Stimulated activated memory B cell treated with anti-CD40 and anti-IgM and Interleukin-4, amounts not matched to agents 10 μg/mL and 1 μg/mL and 100 μg/mL, for 72 hours (primary cell): ENCODE data around the gene LYSET.
"Not testable (repeated sequence)": the region's sequence is repeated elsewhere in the genome, so short reads cannot be mapped to it uniquely, and the experiment has no call there.

Experiments
- ATAC-seq: fragments of 150-1000 bp; cut with Tn5 transposase; 2 replicates; pipeline ENCODE4 v1.10.0; 2021
- H3K27ac Mint-ChIP-seq: one replicate; pipeline ENCODE4 v1.8.0; 2022; ENCODE audit warnings: mild to moderate bottlenecking, mixed read lengths
- H3K27me3 Mint-ChIP-seq: one replicate; pipeline ENCODE4 v1.8.0; 2022; ENCODE audit warnings: mixed read lengths
- H3K36me3 Mint-ChIP-seq: one replicate; pipeline ENCODE4 v1.8.0; 2022; ENCODE audit warnings: mixed read lengths
- H3K4me1 Mint-ChIP-seq: one replicate; pipeline ENCODE4 v1.8.0; 2022; ENCODE audit warnings: mixed read lengths
- H3K4me3 Mint-ChIP-seq: one replicate; pipeline ENCODE4 v1.8.0; 2022; ENCODE audit warnings: mild to moderate bottlenecking, moderate library complexity, mixed read lengths
- H3K9me3 Mint-ChIP-seq: one replicate; pipeline ENCODE4 v1.8.0; 2022; ENCODE audit warnings: mixed read lengths

The LYSET gene, protein sequence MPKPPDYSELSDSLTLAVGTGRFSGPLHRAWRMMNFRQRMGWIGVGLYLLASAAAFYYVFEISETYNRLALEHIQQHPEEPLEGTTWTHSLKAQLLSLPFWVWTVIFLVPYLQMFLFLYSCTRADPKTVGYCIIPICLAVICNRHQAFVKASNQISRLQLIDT

GRCh38 chr14:93184391-93185348, at the start of gene LYSET, which contains the start of gene MOAP1:
Gene LYSET, plus strand, starts transcription at chr14:93185317. Its CDS starts 89 bp downstream, at chr14:93185406.
Gene MOAP1, minus strand, starts transcription at chr14:93184897. Its CDS starts 655 bp downstream, at chr14:93184242.
- Mint-ChIP-seq H3K9me3 (no peaks in the 10 kb centered on the region), H3K4me1 (peaks cover 29% of the 10 kb centered on the region), H3K27me3 (no peaks in the 10 kb centered on the region), H3K36me3 (peaks cover 14% of the 10 kb centered on the region), H3K4me3 (peak within 1 kb of the TSS; percentile 93), H3K27ac (peak within 1 kb of the TSS; percentile 88)
- ATAC-seq: peak; percentile 95

GRCh38 chr14:93135399-93135798, 49.7 kb upstream of the LYSET start:
- no peaks in the 10 kb centered on the region for H3K27me3 Mint-ChIP-seq
- no peak for ATAC-seq
- no peak overlapping the region for H3K27ac Mint-ChIP-seq

DNA sequence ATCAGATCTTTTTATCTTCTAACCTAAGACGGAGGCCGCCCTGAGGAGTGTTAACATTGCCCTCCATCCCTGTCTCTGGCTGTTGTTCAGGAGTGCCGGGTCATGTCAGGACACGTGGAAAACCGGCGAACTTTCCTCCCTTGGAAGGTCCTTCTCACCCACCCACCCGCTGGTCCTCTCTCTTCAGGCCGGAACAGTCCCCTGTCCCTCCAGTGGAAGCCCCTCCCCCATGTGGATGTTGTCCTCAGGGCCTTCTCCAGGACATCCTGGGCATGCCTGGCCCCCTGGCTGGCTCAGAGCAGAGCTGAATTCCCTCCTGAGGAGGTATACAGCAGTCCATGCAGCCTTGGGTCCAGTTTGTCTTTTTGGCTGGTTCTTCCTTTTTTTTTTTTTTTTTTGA, 49.1 kb upstream of the LYSET start:
- Mint-ChIP-seq H3K36me3 (no peaks in the 10 kb centered on the region), H3K27me3 (no peaks in the 10 kb centered on the region), H3K9me3 (no peaks in the 10 kb centered on the region), H3K27ac (no peak overlapping the region), H3K4me1 (peaks cover 12% of the 10 kb centered on the region), H3K4me3 (no peak overlapping the region)
- no peak for ATAC-seq

More at GRCh38 chr14:93135399-93135798, 49.7 kb upstream of the LYSET start:
- no peaks in the 10 kb centered on the region for H3K9me3 Mint-ChIP-seq
- H3K36me3 Mint-ChIP-seq: no peaks in the 10 kb centered on the region
- H3K4me1 Mint-ChIP-seq: peaks cover 12% of the 10 kb centered on the region
- H3K4me3 Mint-ChIP-seq: no peak overlapping the region

DNA sequence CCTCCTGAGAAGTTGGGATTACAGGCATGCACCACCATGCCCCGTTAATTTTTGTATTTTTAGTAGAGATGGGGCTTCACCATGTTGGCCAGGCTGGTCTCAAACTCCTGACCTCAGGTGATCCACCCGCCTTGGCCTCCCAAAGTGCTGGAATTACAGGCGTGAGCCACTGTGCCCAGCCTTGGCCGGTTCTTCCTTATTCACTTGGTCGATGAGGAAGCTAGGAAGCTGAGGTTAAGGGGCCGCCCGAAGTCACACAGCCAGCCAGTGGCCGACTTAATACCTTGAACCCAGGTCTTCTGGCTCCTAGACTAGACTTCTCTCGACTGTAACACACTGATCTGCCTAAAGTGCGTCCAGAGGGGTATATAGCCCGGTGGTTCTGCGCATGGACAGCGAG, 48.6 kb upstream of the LYSET start:
- not testable (repeated sequence) for H3K9me3 Mint-ChIP-seq, H3K27me3 Mint-ChIP-seq, H3K36me3 Mint-ChIP-seq, H3K4me3 Mint-ChIP-seq, H3K27ac Mint-ChIP-seq, ATAC-seq
- peaks cover 12% of the 10 kb centered on the region for H3K4me1 Mint-ChIP-seq

- Mint-ChIP-seq H3K27me3 (no peaks in the 10 kb centered on the region), H3K36me3 (no peaks in the 10 kb centered on the region)
- ATAC-seq: no peak
Observed at GRCh38 chr14:93137864-93138263, 47.3 kb upstream of the LYSET start.

GRCh38 chr14:93142854-93143652, 42.1 kb upstream of the LYSET start:
- Mint-ChIP-seq H3K36me3 (no peaks in the 10 kb centered on the region), H3K4me1 (peaks cover 12% of the 10 kb centered on the region), H3K27ac (no peak overlapping the region), H3K27me3 (peaks cover 19% of the 10 kb centered on the region), H3K9me3 (no peaks in the 10 kb centered on the region), H3K4me3 (no peak overlapping the region)
- ATAC-seq: no peak

More at GRCh38 chr14:93137864-93138263, 47.3 kb upstream of the LYSET start:
- H3K27ac Mint-ChIP-seq: no peak overlapping the region
- H3K4me3 Mint-ChIP-seq: no peak overlapping the region
- no peaks in the 10 kb centered on the region for H3K9me3 Mint-ChIP-seq
- peaks cover 7% of the 10 kb centered on the region for H3K4me1 Mint-ChIP-seq

DNA sequence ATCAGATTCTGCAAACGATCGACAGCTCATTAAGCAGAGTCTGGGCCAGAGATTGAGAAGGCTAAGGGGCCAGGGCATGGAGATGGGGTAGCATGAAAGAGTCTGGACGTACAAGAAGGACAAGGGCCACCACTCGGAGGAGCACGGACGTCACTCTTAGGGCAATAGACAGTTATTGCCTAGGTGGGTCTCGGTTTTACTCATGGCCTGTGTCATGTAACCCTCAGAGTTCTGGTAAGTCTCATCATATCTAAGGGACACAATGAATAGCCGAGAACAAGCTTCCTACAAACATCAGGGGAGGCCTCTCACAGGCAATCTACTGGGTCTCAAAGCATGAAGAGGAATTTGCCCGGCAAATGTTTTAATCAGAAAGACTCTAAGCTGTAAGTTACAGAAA, 39.0 kb upstream of the LYSET start:
- Mint-ChIP-seq H3K4me1 (peaks cover 16% of the 10 kb centered on the region), H3K27me3 (peaks cover 45% of the 10 kb centered on the region), H3K36me3 (no peaks in the 10 kb centered on the region), H3K27ac (no peak overlapping the region), H3K9me3 (no peaks in the 10 kb centered on the region), H3K4me3 (no peak overlapping the region)
- ATAC-seq: peak; percentile 66

- Mint-ChIP-seq H3K4me3 (no peak overlapping the region), H3K4me1 (peaks cover 16% of the 10 kb centered on the region), H3K27me3 (peaks cover 45% of the 10 kb centered on the region), H3K9me3 (no peaks in the 10 kb centered on the region), H3K27ac (no peak overlapping the region), H3K36me3 (no peaks in the 10 kb centered on the region)
- no peak for ATAC-seq
Observed at GRCh38 chr14:93148979-93149378, 36.1 kb upstream of the LYSET start.

DNA sequence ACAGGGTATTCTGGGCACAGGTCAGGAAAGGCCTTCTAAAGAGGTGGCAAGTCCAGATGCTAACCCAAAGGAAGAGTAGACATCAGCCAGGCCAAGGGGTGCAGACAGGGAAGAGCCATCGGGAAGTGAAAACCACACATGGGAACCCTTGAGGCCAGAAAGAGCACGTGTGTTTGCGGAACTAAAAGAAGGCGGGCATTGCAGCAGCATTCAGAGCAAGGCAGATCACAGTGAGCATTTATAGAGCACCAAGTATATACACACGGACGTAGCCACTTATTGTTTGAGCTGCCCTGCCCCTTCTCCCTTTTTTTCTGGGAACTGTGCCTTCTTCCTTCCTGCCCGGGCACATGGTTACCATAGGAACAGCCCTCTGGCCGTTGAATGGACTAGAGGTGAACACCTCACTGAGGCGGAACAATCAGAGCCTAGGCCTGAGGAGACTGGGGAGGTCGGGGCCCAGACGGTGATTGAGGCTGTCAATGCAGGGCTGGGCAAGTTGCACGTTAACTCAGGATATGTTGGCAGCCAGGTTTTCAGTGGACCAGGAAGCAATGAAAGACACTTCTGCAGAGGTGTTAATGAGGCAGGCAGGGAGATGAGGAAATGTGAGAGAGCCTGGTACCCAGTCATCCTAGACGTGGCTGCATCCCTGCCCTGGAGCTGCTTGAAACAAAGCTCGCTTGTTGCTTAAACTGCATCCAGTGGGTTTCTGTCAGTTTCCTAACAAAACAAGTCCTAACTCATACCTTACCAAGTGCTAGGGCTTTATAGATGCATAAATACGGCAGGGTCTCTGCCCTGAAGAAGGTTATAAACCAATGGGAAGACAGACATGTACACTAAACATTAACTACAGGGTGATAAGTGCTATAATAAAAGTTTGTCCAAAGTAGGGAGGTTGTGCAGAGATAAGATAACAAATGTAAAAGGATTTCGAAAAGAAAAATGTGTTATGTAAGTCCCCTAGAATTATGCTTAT, 34.6 kb upstream of the LYSET start:
- H3K9me3 Mint-ChIP-seq: no peaks in the 10 kb centered on the region
- ATAC-seq: no peak

GRCh38 chr14:93153121-93153520, 32.0 kb upstream of the LYSET start:
- Mint-ChIP-seq H3K27me3 (peaks cover 25% of the 10 kb centered on the region), H3K9me3 (no peaks in the 10 kb centered on the region), H3K36me3 (no peaks in the 10 kb centered on the region), H3K4me3 (no peak overlapping the region), H3K4me1 (peaks cover 10% of the 10 kb centered on the region), H3K27ac (no peak overlapping the region)
- ATAC-seq: no peak

More for the DNA sequence above, 34.6 kb upstream of the LYSET start:
- Mint-ChIP-seq H3K36me3 (no peaks in the 10 kb centered on the region), H3K27me3 (peaks cover 45% of the 10 kb centered on the region), H3K4me3 (no peak overlapping the region), H3K4me1 (peaks cover 16% of the 10 kb centered on the region), H3K27ac (no peak overlapping the region)

- H3K27me3 Mint-ChIP-seq: peaks cover 2% of the 10 kb centered on the region
- no peak for ATAC-seq
- no peaks in the 10 kb centered on the region for H3K36me3 Mint-ChIP-seq
- no peaks in the 10 kb centered on the region for H3K9me3 Mint-ChIP-seq
- H3K27ac Mint-ChIP-seq: no peak overlapping the region
- H3K4me1 Mint-ChIP-seq: peaks cover 1% of the 10 kb centered on the region
- H3K4me3 Mint-ChIP-seq: no peak overlapping the region
Observed at GRCh38 chr14:93155667-93156066, 29.4 kb upstream of the LYSET start.

DNA sequence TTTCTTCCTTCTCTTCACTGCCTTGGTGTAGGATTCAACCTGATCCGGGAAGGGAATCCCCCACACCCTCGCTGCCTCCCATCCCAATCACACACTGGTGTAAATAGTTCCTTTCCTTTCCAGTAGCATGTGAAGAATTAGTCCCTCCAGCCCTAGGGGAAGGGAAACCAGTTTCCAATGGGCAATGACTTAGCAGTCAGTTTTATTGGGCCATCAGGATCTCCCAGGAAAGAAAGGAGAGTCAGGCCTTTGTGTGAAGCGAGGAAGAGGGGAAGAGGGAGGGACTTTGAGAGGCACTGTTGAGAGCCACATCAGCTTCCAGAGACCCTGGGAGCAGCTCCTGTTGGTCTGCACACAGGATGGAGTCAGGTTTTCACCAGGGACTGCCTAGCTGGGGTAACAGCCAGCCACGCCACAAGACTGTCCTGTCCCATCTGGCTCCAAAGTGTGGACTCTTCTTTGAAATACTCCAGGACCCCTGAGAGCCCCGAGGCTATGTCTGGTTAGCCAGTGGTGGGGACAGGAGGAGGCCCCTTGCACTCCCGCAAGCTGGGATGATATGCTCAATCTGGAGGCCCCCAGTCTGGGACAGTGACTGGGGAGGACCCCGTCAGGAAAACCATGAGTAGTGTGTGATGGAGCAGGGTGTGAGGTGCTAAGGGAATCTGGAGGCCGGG, 28.3 kb upstream of the LYSET start:
- ATAC-seq: peak; percentile 36
- H3K27me3 Mint-ChIP-seq: no peaks in the 10 kb centered on the region
- no peak overlapping the region for H3K4me3 Mint-ChIP-seq
- H3K27ac Mint-ChIP-seq: no peak overlapping the region
- H3K9me3 Mint-ChIP-seq: no peaks in the 10 kb centered on the region
- H3K36me3 Mint-ChIP-seq: no peaks in the 10 kb centered on the region
- H3K4me1 Mint-ChIP-seq: no peaks in the 10 kb centered on the region

DNA sequence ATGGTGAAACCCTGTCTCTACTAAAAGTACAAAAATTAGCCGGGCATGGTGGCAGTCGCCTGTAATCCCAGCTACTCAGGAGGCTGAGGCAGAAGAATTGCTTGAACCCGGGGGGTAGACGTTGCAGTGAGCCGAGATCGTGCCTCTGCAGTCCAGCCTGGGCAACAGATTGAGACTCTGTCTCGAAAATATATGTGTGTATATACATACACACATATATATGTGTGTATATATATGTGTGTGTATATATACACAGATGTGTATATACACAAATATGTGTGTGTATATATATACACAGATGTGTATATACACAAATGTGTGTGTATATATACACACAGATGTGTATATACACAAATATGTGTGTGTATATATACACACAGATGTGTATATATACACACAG, 26.8 kb upstream of the LYSET start:
- not testable (repeated sequence) for H3K9me3 Mint-ChIP-seq, H3K36me3 Mint-ChIP-seq, H3K27me3 Mint-ChIP-seq, H3K4me1 Mint-ChIP-seq, H3K27ac Mint-ChIP-seq, ATAC-seq, H3K4me3 Mint-ChIP-seq
